Measurements from ENCODE around the gene KIF19.

Gene KIF19

GRCh38 chr17:74298778-74299177 lies 27.2 kb upstream of the KIF19 start:
- no peak overlapping the region for H3K9ac ChIP-seq (ENCODE audit: low read length)
- H4K20me1 ChIP-seq (ENCODE audit: insufficient read depth, low read length) = no peaks in the 10 kb centered on the region
- H3K9me2 ChIP-seq (replicated peaks; ENCODE audit: insufficient read depth, low read length) = no peaks in the 10 kb centered on the region
- no peak overlapping the region for H3K4me3 ChIP-seq (ENCODE audit: low read length)
- H3K9me3 ChIP-seq (replicated peaks; ENCODE audit: insufficient read depth, low read length) = no peaks in the 10 kb centered on the region
- TF ChIP-seq EZH2phosphoT487 (IDR thresholded peaks at IDR 0.05; ENCODE audit: low read length) = no peak
- TF ChIP-seq CTCF (IDR thresholded peaks at IDR 0.05; ENCODE audit: low read length) = no peak
- TF ChIP-seq EZH2 (optimal IDR thresholded peaks at IDR 0.05; ENCODE audit: low read depth, low read length) = no peak
- no peaks in the 10 kb centered on the region for H3F3A ChIP-seq (ENCODE audit: insufficient read depth, low read length)
- H3K79me2 ChIP-seq (ENCODE audit: low read length) = no peaks in the 10 kb centered on the region
- H3K27ac ChIP-seq (ENCODE audit: low read length) = no peak overlapping the region
- no peak overlapping the region for H2AFZ ChIP-seq (ENCODE audit: low read length)
- no peaks in the 10 kb centered on the region for H3K36me3 ChIP-seq (replicated peaks; ENCODE audit: insufficient read depth, low read length)
- DNase-seq = no peak
- peaks cover 78% of the 10 kb centered on the region for H3K27me3 ChIP-seq (replicated peaks; ENCODE audit: insufficient read depth, low read length)
- H3K4me1 ChIP-seq (ENCODE audit: low read length) = no peaks in the 10 kb centered on the region
- no peak overlapping the region for H3K4me2 ChIP-seq (ENCODE audit: low read depth, low read length)

GRCh38 chr17:74299226-74300009 lies 26.6 kb upstream of the KIF19 start:
- H3K4me2 ChIP-seq (ENCODE audit: low read depth, low read length) = no peak overlapping the region
- H3K9ac ChIP-seq (ENCODE audit: low read length) = no peak overlapping the region
- peaks cover 76% of the 10 kb centered on the region for H3K27me3 ChIP-seq (replicated peaks; ENCODE audit: insufficient read depth, low read length)
- H3K4me3 ChIP-seq (ENCODE audit: low read length) = no peak overlapping the region
- no peaks in the 10 kb centered on the region for H3F3A ChIP-seq (ENCODE audit: insufficient read depth, low read length)
- no peaks in the 10 kb centered on the region for H3K9me3 ChIP-seq (replicated peaks; ENCODE audit: insufficient read depth, low read length)
- no peaks in the 10 kb centered on the region for H4K20me1 ChIP-seq (ENCODE audit: insufficient read depth, low read length)
- H3K79me2 ChIP-seq (ENCODE audit: low read length) = no peaks in the 10 kb centered on the region
- no peak overlapping the region for H3K27ac ChIP-seq (ENCODE audit: low read length)
- DNase-seq = no peak
- H3K36me3 ChIP-seq (replicated peaks; ENCODE audit: insufficient read depth, low read length) = no peaks in the 10 kb centered on the region
- TF ChIP-seq EZH2phosphoT487 (IDR thresholded peaks at IDR 0.05; ENCODE audit: low read length) (no peak), CTCF (IDR thresholded peaks at IDR 0.05; ENCODE audit: low read length) (no peak), EZH2 (optimal IDR thresholded peaks at IDR 0.05; ENCODE audit: low read depth, low read length) (no peak)
- H3K4me1 ChIP-seq (ENCODE audit: low read length) = no peaks in the 10 kb centered on the region
- no peak overlapping the region for H2AFZ ChIP-seq (ENCODE audit: low read length)
- H3K9me2 ChIP-seq (replicated peaks; ENCODE audit: insufficient read depth, low read length) = no peaks in the 10 kb centered on the region

GRCh38 chr17:74303305-74303704 lies 22.7 kb upstream of the KIF19 start:
- H2AFZ ChIP-seq (ENCODE audit: low read length) = no peak overlapping the region
- peaks cover 78% of the 10 kb centered on the region for H3K27me3 ChIP-seq (replicated peaks; ENCODE audit: insufficient read depth, low read length)
- no peaks in the 10 kb centered on the region for H3K9me2 ChIP-seq (replicated peaks; ENCODE audit: insufficient read depth, low read length)
- no peak overlapping the region for H3K4me3 ChIP-seq (ENCODE audit: low read length)
- H3K4me2 ChIP-seq (ENCODE audit: low read depth, low read length) = no peak overlapping the region
- H3K9ac ChIP-seq (ENCODE audit: low read length) = no peak overlapping the region
- no peak for TF ChIP-seq CTCF (IDR thresholded peaks at IDR 0.05; ENCODE audit: low read length)
- TF ChIP-seq EZH2phosphoT487 (IDR thresholded peaks at IDR 0.05; ENCODE audit: low read length) = no peak
- TF ChIP-seq EZH2 (optimal IDR thresholded peaks at IDR 0.05; ENCODE audit: low read depth, low read length) = no peak
- no peaks in the 10 kb centered on the region for H3K79me2 ChIP-seq (ENCODE audit: low read length)
- no peaks in the 10 kb centered on the region for H3K4me1 ChIP-seq (ENCODE audit: low read length)
- no peaks in the 10 kb centered on the region for H3K9me3 ChIP-seq (replicated peaks; ENCODE audit: insufficient read depth, low read length)
- no peaks in the 10 kb centered on the region for H4K20me1 ChIP-seq (ENCODE audit: insufficient read depth, low read length)
- H3K36me3 ChIP-seq (replicated peaks; ENCODE audit: insufficient read depth, low read length) = no peaks in the 10 kb centered on the region
- no peaks in the 10 kb centered on the region for H3F3A ChIP-seq (ENCODE audit: insufficient read depth, low read length)
- DNase-seq = no peak
- no peak overlapping the region for H3K27ac ChIP-seq (ENCODE audit: low read length)

Data from MM.1S (cell line).